Measurements from ENCODE around the gene GPRC5B. TPM values are rescaled to one million over a fixed set of nuclear protein-coding genes. Genes with fewer than 3 reads are reported as not detected.
A peak's percentile ranks its signal among the peaks of the same experiment; 100 is the strongest.

GPRC5B gene
- total and polyA plus RNA-seq, 2 donors (not counting 3 experiments of a cell fraction or from before 2014, with no cell fraction given) = 42.3 TPM

- POLR2A ChIA-PET = interaction anchor here (0.7 kb wide), 1 partner anchor 16 kb away, joined by 3 read pairs; no protein-coding TSS in a partner anchor
- Histone ChIP-seq H3K9ac (replicated peaks; ENCODE audit: extremely low read depth, insufficient read depth, low read length) (no peak overlapping the region), H3K4me2 (ENCODE audit: insufficient read depth, low read length) (no peak overlapping the region), H2AFZ (ENCODE audit: low read depth, low read length) (no peak overlapping the region), H3K9me3 (replicated peaks; ENCODE audit: control insufficient read depth, insufficient read depth, low read length) (no peaks in the 10 kb centered on the region), H3K79me2 (ENCODE audit: control insufficient read depth, insufficient read depth, low read length) (no peaks in the 10 kb centered on the region), H3K4me3 (replicated peaks in 1 of 3; ENCODE audit: insufficient read depth in 1 of 3, low read depth in 1 of 3, low read length in 3 of 3) (no peak overlapping the region), H3K9me1 (replicated peaks; ENCODE audit: control insufficient read depth, extremely low read depth, insufficient read depth, low read length) (no peaks in the 10 kb centered on the region), H3K27me3 (ENCODE audit: control insufficient read depth in 2 of 2, insufficient read depth in 2 of 2, low read length in 2 of 2) (no peaks in the 10 kb centered on the region), H3K4me1 (ENCODE audit: control insufficient read depth, extremely low read depth, insufficient read depth, low read length) (no peaks in the 10 kb centered on the region), H3K27ac (ENCODE audit: insufficient read depth, low read depth, low read length) (no peak overlapping the region), H4K20me1 (replicated peaks; ENCODE audit: control insufficient read depth, extremely low read depth, insufficient read depth, low read length) (no peaks in the 10 kb centered on the region), H3K36me3 (ENCODE audit: control insufficient read depth in 2 of 2, extremely low read depth in 1 of 2, insufficient read depth in 2 of 2, low read length in 2 of 2) (no peaks in the 10 kb centered on the region)
- BruUV-seq (replicated peaks) = no TSS peak
- FAIRE-seq = no peak
- dilution Hi-C loops (cut with MboI; ENCODE audit: extremely low pct_ligation_motif_present, low sequenced_read_pairs) (no loop called here), intact Hi-C loops (cut with micrococcal nuclease) (no loop called here)
- peak; percentile 63 for DNase-seq (ENCODE audit: low read depth, low spot score)
- CTCF ChIA-PET = interaction anchor here (0.6 to 1.2 kb wide), 6 partner anchors 14 to 247 kb away, joined by 3 to 6 read pairs (median 3); no protein-coding TSS in a partner anchor
- TF ChIP-seq FOS (IDR thresholded peaks at IDR 0.05; ENCODE audit: borderline replicate concordance, insufficient read depth, low read length) = no peak
- TF ChIP-seq JUN (IDR thresholded peaks at IDR 0.05; ENCODE audit: borderline replicate concordance, insufficient read depth, insufficient read length, low read depth) = no peak
- TF ChIP-seq CTCF (IDR thresholded peaks at IDR 0.05; ENCODE audit: extremely low read depth in 1 of 2, insufficient read depth in 1 of 2, low read depth in 1 of 2, low read length in 2 of 2) = no peak
- no peak for TF ChIP-seq MYC (IDR thresholded peaks at IDR 0.05; ENCODE audit: low read depth, low read length)
- no peak for TF ChIP-seq POLR2A (IDR thresholded peaks at IDR 0.05; ENCODE audit: low read depth, low read length)
- TF ChIP-seq MAX (IDR thresholded peaks at IDR 0.05; ENCODE audit: insufficient read depth, insufficient read length) = no peak
- TF ChIP-seq POLR2AphosphoS5 (IDR thresholded peaks at IDR 0.05; ENCODE audit: insufficient read depth, low read depth, low read length) = no peak
- no peak for TF ChIP-seq EZH2 (IDR thresholded peaks at IDR 0.05; ENCODE audit: borderline replicate concordance, low read depth, low read length, severe bottlenecking)
- TF ChIP-seq GATA2 (IDR thresholded peaks at IDR 0.05; ENCODE audit: insufficient read depth, insufficient read length, low read depth, low read length) = no peak
Observed at GRCh38 chr16:19830902-19831560, 53.6 kb downstream of the GPRC5B start.

Measured in endothelial cell of umbilical vein (primary cell).